Type B pancreatic cell (in vitro differentiated cells): ENCODE results near the gene BEAN1. TPM values are rescaled to one million over a fixed set of nuclear protein-coding genes. Genes with fewer than 3 reads are reported as not detected.

ENCODE experiments used
- DNase-seq: peaks from one replicate; pipeline ENCODE4 v3.0.0; 2021; ENCODE audit warnings: mixed read lengths; ENCODE audit not compliant: unreplicated experiment; ENCODE audit errors: extremely low spot score
- H3K27ac Mint-ChIP-seq: 2 replicates; pipeline ENCODE4 v1.8.0; 2021; ENCODE audit warnings: mild to moderate bottlenecking, mixed read lengths
- H3K27me3 Mint-ChIP-seq: 2 replicates; pipeline ENCODE4 v1.8.0; 2021; ENCODE audit warnings: mixed read lengths
- H3K36me3 Mint-ChIP-seq: 2 replicates; pipeline ENCODE4 v1.8.0; 2021; ENCODE audit warnings: mixed read lengths
- H3K4me1 Mint-ChIP-seq: one replicate; pipeline ENCODE4 v1.8.0; 2021; ENCODE audit warnings: mixed read lengths; ENCODE audit not compliant: unreplicated experiment
- H3K4me3 Mint-ChIP-seq: 2 replicates; pipeline ENCODE4 v1.8.0; 2021; ENCODE audit warnings: mild to moderate bottlenecking, mixed read lengths
- H3K9me3 Mint-ChIP-seq: 2 replicates; pipeline ENCODE4 v1.8.0; 2021; ENCODE audit warnings: mixed read lengths
- CTCF ChIP-seq: fragments of 200-600 bp; sonication (generic); conservative IDR thresholded peaks from 2 replicates; pipeline ENCODE4 v1.5.0; 2021; ENCODE audit warnings: antibody characterized with exemption, mild to moderate bottlenecking
- long read RNA-seq: library from polyadenylated mRNA; unstranded; transcript quantifications from one replicate; pipeline ENCODE4 v2.0.0, GENCODE V29; 2020
- total RNA-seq: library from RNA; stranded (reverse); gene quantifications from 2 replicates; pipeline ENCODE4 v1.2.1, GENCODE V29; 2021; ENCODE audit warnings: low replicate concordance

The BEAN1 gene, protein sequence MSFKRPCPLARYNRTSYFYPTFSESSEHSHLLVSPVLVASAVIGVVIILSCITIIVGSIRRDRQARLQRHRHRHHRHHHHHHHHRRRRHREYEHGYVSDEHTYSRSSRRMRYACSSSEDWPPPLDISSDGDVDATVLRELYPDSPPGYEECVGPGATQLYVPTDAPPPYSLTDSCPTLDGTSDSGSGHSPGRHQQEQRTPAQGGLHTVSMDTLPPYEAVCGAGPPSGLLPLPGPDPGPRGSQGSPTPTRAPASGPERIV
- total RNA-seq, result 1.1 and 3.2 TPM in 2 replicates
- long read RNA-seq, result 0 reads

- Mint-ChIP-seq H3K27ac (peak within 1 kb of the TSS; percentile 23), H3K4me1 (no peaks in the 10 kb centered on the region), H3K36me3 (no peaks in the 10 kb centered on the region), H3K4me3 (peak within 1 kb of the TSS; percentile 81), H3K27me3 (peaks cover 89% of the 10 kb centered on the region), H3K9me3 (no peaks in the 10 kb centered on the region)
- TF ChIP-seq CTCF, result no peak
- no peak for DNase-seq
These were observed at the start of gene BEAN1 for GRCh38 chr16:66427036-66427860. Gene BEAN1 (plus strand): TSS chr16:66427295. CDS start chr16:66437677, 10,382 bp downstream.

GRCh38 chr16:66377324-66377723 lies 49.8 kb upstream of the BEAN1 start:
- H3K9me3 Mint-ChIP-seq, result peaks cover 5% of the 10 kb centered on the region
- no peaks in the 10 kb centered on the region for H3K27me3 Mint-ChIP-seq
- H3K4me3 Mint-ChIP-seq, result no peak overlapping the region
- DNase-seq, result no peak
- H3K36me3 Mint-ChIP-seq, result peaks cover 5% of the 10 kb centered on the region
- peaks cover 17% of the 10 kb centered on the region for H3K4me1 Mint-ChIP-seq
- no peak for TF ChIP-seq CTCF
- H3K27ac Mint-ChIP-seq, result no peak overlapping the region

- no peak for DNase-seq
- peak overlapping the region; percentile 19 for H3K4me3 Mint-ChIP-seq
These were observed 48.1 kb upstream of the BEAN1 start for GRCh38 chr16:66378741-66379570.

DNA sequence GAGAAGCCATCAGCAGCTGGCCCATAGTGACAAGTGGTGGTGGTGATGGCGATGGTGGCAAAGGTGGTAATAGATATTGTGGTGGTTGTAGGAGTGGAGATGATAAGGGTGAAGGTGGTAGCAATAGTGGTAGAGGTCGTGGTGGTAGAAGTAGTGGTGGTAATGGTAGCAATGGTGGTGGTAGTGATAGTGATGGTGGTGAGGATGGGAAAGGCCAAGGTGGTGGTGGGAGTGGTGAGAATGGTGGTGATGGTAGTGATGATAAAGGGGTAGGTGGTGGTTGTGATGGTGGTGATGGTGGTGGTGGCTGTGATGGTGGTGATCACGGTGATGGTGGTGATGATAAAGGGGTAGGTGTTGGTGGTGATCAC lies 47.5 kb upstream of the BEAN1 start:
- Mint-ChIP-seq H3K9me3 (peaks cover 5% of the 10 kb centered on the region), H3K4me3 (no peak overlapping the region), H3K27ac (peak overlapping the region; percentile 26), H3K36me3 (peaks cover 5% of the 10 kb centered on the region), H3K27me3 (no peaks in the 10 kb centered on the region), H3K4me1 (peaks cover 30% of the 10 kb centered on the region)
- TF ChIP-seq CTCF, result no peak
- DNase-seq, result no peak

More at GRCh38 chr16:66378741-66379570, 48.1 kb upstream of the BEAN1 start:
- no peaks in the 10 kb centered on the region for H3K27me3 Mint-ChIP-seq
- TF ChIP-seq CTCF, result no peak
- peaks cover 5% of the 10 kb centered on the region for H3K36me3 Mint-ChIP-seq
- peaks cover 5% of the 10 kb centered on the region for H3K9me3 Mint-ChIP-seq
- peak overlapping the region; percentile 26 for H3K27ac Mint-ChIP-seq
- H3K4me1 Mint-ChIP-seq, result peaks cover 30% of the 10 kb centered on the region

GRCh38 chr16:66380421-66380820 lies 46.7 kb upstream of the BEAN1 start:
- no peak for TF ChIP-seq CTCF
- peaks cover 30% of the 10 kb centered on the region for H3K4me1 Mint-ChIP-seq
- no peak overlapping the region for H3K4me3 Mint-ChIP-seq
- no peak for DNase-seq
- peaks cover 5% of the 10 kb centered on the region for H3K36me3 Mint-ChIP-seq
- H3K27me3 Mint-ChIP-seq, result no peaks in the 10 kb centered on the region
- H3K27ac Mint-ChIP-seq, result no peak overlapping the region
- H3K9me3 Mint-ChIP-seq, result peaks cover 5% of the 10 kb centered on the region
